NCI-H526 (cell line): ENCODE results near the gene ABCF2.
A peak's percentile ranks its signal among the peaks of the same experiment; 100 is the strongest.

Experiments used
- DNase-seq, 2 experiments: peaks; one replicate each; lab custom pipeline; 2025; lab: John Stamatoyannopoulos, UW

Gene ABCF2

DNA sequence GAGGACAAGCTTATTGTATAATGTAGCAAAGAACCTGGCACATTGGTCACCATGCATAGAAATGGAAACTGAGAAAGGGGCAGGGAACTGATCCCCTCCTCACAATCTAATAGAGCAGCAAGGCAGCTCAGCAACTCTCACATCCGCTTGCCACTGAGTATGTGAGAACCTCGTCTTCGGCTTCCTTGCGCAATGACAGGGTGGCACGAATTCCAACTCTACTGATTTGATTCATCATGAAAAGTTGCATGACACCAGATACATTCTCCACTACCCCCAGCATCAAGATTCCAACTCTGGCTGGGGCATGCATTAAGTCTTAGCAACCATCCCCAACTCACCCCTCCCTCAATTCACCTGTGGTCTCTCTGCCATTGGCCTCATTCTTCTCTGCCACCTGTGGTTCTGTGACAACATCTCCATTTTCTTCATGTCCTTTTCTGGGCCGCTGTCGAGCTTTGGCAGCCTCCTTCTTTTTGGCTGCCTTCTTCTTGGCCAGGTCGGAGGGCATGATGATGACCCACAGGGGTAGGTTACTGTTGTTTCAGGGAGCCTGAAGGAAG lies 976 bp downstream of the ABCF2 start:
- no peak for DNase-seq

DNA sequence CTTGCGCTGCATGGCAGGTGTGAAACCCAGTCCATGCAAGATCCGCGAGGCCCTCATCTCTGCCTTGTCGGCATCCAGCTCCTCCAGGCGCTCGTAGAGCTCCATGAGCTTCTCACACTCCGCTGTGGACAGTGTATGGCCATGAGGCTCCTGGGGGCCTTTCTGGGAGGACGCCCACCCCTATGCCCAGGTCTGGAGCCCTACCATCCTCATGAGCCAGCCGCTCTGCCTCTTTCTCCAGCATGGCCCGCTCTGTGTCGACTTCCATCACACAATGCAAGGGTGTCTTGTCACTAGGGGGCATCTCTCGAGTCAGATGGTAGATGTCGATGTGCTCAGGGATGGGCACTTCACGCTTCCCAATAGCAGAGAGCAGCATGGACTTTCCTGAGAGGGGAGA lies 3.3 kb downstream of the ABCF2 start:
- DNase-seq = no peak

DNA sequence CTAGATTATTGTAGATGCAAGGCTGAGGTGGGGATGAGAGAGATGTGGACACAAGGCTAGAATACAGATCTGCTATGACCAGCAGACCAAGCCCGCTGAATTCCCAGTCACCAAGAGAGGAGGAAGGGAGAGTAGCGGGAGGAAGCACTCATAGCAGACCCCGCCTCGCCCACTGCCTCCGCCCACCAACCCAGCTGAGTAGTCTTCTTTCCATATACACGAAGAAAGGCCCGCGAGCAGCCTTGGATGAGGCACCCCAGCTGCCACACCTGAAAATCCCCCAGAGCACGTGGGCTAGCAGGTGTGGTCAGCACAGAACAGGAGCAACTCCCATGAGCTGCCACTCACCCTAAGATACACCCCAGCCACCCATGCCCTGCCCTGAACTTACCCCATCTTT lies 8.8 kb downstream of the ABCF2 start:
- DNase-seq = no peak

DNA sequence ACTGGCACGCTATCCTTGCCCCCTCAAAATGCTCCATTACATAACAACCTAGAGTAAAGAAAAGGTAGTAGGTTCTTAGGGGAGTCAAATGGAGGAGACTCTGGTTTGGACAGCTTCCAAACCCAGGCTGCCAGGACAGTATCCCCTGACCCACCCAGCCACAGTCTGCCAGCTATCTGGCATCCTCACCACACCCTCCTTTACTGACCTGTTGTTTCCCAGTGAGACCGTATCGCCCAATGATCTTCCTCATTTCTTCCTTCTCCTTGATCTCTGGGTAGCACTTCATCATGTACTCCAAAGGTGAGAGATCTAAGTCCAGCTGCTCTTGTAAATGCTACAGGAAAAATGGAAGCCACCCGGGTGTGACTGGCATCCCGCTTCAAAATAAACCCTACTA lies 11.6 kb downstream of the ABCF2 start:
- DNase-seq = no peak

DNA sequence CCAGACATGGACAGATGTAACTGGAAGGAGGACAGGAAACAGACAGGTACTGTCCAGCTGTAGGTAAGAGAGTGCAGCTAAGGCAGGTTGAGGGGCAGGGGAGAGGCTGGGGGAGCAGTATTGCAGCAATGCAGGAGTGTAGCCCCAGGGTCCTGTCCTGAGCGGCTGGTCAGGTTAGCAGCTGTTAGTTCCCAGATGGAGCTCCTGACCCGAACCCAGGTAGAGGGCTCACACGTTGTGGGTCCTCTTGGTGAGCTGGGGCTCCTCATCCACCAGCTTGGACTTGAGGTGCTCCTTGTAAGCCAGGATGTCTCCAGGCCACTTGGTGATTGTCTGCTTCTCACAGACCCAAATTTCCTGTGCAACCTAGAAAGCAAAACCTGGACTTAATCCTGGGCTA lies 13.2 kb downstream of the ABCF2 start:
- DNase-seq = no peak

DNA sequence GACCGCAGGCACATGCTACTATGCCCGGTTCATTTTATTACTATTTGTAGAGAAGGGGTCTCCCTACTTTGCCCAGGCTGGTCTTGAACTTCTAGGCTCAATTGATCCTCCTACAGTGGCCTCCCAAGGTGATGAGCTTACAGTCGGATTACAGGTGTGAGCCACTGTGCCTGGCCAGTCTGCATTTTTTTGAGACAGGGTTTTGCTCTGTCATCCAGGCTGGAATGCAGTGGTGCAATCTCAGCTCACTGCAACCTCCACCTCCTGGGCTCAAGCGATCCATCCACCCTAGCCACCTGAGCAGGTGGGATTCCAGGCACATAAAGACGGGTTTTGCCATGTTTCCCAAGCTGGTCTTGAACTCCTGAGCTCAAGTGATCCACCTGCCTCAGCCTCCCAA lies 14.4 kb downstream of the ABCF2 start:
- no peak for DNase-seq

DNA sequence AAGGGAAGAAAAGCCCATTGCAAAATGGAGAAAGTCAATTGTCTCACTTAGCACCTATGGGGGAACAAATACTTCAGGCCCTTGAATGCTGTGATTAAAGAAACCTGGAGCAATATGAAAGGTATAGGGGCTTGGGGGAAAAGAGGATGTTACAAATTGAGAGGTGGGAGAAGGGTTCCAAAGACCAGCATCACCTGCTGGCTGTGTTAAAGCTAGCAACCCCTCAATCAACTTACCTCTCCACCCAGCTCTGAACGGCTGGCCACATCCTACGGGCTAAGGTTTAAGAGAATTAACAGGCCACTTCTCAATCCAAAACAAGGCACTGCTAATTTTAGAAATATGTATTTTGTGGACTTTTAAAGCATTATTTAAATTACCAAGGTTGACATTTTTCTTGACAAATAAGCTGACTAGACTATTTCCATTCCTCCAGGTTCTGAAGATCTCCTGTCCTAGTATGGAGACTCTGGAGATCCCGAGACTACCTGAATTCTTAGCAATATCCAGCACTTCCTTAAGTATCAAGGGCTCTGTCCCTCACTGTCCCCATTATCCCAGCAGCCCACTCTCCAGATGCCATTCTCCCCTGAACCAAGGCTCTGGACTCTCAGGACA lies 15.7 kb downstream of the ABCF2 start:
- no peak for DNase-seq

DNA sequence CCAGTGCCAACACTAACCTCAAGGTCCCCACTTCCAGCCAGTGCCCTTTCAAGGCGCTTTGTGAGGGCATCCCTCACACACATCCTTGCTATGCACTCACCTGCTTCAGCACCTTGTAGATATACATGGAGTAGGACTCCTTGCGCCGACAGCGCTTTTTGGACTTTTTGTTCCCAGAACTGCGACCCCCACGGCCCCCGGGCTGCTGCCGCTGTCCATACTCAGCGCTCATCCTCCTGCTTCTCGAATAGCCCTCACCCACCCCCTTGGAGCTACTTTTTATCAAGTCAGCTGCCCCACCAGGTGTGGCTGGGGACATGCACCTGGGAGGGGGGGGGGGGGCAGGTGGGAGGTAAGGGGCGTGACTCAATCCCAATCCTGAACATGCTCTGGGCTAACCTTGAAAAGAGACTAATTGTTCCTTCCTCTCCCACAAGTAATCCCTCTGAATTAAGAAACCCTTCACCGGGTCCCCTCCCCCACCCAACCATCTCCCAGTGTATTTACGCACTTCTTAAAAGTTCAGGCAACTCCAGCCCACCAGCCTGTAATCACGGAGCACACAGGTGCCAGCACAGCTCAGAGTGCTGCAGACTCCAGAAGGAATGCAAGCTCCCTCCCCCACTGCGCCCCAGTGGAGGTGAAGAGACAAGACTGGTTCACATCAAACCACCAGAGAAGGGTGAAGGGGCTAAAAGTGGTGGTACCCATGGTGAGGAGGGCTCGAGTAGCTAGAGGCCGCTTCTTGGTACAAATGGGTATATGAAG lies 16.7 kb downstream of the ABCF2 start, which contains the start of gene H2BK1:
Gene H2BK1, minus strand, starts transcription at position 402 of the 768 bp plus-strand sequence. Its CDS starts 170 bp downstream, at position 232.
- DNase-seq = no peak

DNA sequence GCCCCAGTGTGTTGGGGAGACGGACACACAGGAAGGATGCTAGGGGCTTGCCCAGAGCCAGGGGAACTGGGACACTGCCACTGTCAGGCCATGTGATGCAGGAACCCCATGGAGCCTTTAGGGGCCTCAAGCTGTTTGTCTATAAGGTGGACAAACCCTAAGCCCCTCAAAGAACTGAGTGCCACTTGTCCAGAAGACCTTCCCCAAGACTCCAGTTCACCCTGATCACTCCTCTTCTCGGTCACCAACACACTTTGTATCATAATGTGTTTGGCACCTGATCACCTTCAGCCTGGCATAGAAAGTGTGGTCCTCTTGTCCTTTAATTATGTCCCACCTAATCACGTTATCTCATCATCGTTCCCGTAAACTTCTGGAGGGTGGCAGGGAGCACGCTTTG lies 17.4 kb downstream of the ABCF2 start:
- no peak for DNase-seq

DNA sequence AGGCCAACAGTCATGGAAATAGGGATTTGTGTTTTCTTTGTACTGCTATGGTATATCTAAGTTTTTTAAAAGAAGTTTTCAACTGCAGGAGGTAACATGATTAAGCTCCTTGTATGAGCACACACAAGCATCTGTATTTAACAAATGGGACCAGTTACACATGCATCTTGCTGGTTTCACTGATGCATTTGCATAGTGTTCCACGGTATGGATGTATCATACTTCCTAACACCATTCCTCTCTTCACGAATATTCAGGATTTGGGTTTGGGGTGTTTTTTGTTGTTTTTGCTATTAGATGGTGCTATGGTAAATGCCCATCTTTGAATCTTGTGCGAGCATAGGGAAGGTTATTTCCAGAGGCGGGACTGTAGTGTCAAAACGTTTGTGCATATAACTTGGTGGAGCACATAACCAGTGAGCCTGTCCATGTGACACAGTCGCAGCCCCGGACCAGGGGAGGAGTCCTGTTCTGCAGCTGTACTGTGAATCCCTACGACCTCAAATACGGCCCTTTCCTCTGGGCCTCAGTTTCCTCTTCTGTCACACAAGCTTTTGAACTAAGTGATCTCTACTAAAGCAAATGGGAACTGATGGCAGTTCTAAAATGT lies 18.6 kb downstream of the ABCF2 start:
- no peak for DNase-seq

DNA sequence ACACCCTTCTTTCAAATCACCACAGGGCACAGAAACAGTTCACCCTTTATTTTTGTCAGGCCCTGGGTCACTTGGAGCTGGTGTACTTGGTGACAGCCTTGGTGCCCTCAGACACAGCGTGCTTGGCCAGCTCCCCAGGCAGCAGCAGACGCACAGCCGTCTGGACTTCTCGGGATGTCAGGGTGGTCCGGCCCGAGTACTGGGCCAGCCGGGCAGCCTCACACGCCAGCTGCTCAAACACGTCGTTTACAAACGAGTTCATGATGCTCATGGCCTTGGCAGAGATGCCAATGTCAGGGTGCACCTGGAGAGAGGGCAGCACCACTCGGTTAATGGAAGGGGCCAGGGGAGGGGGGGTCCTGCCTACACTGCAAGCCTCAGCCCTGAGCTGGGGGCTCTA lies 19.2 kb downstream of the ABCF2 start:
- DNase-seq = no peak

DNA sequence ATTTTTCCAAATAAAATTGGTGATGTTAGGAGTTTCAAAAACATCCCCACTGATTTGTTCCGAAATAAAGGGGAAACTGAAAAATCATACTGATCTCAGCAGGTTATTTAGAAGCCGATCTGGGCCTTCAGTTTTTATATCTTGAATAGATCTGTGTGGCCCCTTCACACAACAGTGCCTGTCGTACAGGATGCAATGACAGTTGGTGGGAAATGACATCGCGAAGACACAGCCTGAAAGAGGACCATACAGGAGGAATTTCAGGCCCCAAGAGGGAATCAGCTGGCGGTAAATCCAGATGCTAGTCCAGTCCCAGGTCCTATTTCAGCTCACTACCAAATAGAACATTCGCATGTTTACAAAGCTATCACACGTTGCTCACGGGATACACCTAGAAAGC lies 19.7 kb downstream of the ABCF2 start:
- DNase-seq = no peak

DNA sequence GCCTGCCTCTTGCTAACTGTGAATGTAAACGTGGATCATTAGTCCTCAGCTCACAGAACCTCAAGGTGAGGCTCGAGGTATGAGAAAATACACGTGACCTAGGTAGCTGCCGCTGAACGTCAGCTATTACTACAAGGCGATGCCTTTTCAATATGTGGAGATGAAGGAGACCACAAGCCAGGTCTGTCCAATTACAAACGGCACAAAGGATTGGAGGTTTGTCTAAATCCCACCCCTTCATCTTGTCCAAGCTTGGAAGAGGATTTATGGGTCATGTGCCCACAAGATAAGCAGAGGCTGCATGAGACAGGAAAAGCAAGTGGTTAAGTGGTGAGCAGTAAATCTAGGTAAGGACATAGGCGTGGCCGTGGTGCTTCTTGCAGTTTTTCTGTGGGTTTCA lies 20.1 kb downstream of the ABCF2 start:
- no peak for DNase-seq

DNA sequence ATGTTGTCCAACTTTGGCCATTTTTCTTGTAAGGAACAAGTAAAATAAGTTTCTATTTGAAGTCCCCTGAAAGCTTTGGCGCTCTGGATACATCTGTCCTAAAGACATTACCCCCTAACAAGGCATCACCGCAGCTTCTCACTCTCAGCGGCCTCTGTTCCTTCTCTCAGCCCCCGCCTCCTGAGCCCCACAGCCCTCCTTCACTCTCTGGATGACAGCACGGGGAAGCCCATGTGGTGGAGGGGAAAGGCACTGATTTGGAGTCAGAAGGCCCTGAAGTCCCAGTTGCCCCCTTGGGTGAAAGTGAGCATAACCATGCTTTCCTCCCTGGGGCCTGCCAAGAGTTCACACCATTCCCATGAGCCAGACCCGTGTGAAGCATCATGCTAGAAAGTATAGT lies 21.3 kb downstream of the ABCF2 start:
- no peak for DNase-seq

DNA sequence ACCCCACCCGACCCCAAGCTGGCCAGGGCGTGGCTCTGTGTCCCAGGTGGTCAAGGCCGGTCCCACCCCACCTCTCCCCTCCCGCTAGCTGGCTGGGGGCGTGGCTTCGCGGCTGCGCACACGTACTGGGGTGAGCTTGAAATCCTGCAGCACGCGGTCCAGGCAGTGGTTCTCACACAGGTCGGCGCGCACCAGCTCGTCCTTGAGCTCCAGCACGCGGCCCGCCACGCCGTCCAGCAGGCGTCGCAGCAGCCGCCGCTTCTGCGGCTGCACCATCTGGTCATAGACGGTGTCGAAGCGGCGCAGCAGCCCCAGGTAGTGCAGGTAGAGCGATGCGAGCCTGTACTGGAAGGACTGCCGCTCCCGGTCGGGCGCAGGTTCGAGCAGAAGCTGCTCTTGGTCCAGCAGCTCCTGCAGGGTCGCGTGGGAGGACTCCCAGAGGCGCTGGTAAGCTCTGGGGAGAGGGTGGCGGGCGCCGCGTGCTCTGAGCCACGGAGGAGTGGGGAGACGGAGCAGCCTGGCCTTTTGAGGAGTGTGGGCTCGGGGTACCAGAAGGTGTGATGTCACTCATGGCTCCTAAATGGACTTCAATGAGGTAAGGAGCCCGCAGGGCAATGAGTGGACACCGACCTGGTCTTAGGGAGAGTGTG lies 22.5 kb downstream of the ABCF2 start:
- DNase-seq = peak in 1 of 2 experiments; percentile 59

DNA sequence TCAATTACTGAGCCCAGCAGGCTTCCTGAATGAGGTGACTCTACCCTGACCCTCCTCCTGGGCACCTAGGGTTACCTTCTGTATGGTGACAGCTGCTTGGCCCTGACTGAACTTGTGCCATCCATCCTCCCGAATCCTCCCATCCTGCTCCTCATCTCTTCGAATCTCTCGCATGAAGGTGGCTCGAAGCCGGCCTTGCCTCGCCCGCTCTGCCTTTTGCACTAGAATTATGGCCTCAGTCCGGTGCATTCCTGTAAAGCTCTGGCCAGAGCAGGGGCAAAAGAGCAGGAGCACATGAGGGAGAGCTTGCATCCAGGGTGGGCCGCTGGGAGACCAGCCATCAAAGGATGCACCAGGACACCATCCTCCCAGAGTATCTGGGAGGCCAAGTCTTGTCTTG lies 24.2 kb downstream of the ABCF2 start:
- no peak for DNase-seq

DNA sequence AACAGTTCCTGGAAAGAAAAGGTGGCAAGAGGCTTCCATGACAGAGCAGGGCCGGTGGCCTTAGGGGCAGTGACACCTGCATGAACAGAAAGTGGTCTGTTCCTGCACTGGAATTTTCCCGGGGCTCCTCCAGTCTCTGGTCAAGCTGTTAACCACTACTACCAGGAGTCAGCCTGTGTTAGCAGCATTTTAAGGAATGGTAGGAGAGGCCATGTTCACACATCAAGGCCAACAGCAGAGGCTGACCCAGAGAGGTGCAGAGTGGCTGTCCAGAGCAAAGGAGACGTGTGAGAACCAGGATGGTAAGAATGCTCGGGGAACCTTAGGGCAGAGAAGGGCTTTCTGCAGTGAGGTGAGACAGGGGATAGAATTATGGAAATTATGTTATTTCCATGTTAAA lies 25.3 kb downstream of the ABCF2 start:
- DNase-seq = no peak

DNA sequence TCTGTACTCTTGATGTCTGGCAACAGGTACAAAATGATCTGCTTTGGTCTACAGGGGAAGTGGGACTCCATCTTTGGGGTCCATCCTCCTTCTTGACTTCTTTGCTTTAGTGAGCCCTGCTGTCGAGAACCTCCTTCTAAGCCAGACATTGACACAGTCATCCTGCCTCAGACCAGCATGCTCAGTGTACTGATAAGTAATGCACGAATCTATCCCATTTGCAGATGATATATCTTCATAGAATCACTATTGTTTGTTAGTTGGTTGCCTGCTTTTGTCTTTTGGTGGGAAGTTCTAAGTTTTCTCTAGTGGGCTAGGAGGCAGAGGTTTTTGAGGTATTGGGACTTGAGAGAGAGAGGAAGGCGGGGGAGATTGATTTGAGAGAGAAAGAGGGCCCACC lies 25.7 kb downstream of the ABCF2 start:
- DNase-seq = no peak

DNA sequence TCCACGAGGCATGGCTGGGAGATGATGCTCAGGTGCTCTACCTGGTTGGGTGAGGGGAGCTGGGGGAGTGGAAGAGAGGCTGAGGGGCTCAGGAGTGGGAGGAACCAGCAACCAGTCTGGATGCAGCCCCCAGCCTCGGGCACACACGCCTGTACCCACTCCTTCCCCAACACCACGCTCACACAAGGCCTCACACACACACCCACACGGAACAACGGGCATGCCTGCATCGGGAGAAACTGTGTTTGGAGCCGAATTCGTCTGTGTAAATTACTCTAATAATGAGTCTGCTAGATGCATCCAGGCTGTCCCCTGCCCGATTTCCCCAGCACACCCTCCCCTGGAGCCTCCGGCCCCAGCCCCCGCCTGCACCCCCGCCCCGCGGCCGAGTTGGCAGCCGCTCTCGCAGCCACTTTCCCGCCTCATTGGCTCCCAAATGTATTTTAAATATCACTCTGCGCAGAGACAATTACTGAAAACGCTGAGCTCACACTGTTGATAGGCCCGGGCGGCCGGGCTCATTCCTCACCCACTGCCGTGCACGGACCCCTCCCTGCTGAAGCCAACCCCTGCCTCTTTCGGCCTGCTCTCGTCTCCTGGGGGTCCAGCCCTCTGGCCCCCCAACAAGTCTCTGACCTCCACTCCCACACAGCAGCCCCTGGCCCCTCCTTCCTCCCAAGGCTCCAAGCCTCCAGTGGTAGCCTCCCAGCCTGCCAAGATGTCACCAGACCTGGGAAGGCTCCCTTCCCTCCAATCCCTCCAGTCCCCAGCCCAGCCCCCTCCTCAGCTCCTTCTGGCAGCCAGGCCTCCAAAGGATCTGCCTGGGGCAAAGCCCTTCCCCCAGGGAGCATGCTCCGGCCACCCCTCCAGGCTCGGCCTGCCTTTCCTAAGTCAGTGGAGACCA lies 27.8 kb downstream of the ABCF2 start:
- peak in 1 of 2 experiments; percentile 51 for DNase-seq

DNA sequence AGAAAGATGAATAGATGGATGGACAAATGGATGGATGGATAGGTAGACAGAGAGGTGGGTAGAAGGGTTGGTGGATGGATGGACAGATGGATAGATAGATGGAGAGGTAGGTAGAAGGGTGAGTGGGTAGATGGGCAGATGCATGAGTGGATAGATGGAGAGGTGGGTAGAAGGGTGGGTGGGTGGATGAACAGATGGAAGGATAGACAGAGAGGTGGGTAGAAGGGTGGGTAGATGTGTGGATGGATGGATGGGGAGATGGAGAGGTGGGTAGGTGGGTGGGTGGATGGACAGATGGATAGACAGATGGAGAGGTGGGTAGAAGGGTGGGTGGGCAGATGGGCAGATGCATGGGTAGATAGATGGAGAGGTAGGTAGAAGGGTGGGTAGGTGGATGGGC lies 29.1 kb downstream of the ABCF2 start:
- DNase-seq = no peak
